Stimulated activated CD8-positive, alpha-beta memory T cell treated with anti-CD3 and anti-CD28 coated beads, Interleukin-15, amount 100 ng/mL, for 24 hours (primary cell): ENCODE results near the gene DPP6.

Source experiments
- DNase-seq: peaks from one replicate; pipeline ENCODE4 v3.0.0-alpha.2; 2020; ENCODE audit warnings: low read depth

DPP6 gene

GRCh38 chr7:154412105-154412504, 359.9 kb downstream of the DPP6 start:
- no peak for DNase-seq

- DNase-seq, result no peak
Observed at GRCh38 chr7:154415709-154416399, 363.7 kb downstream of the DPP6 start.

GRCh38 chr7:154416714-154417113, 364.5 kb downstream of the DPP6 start:
- DNase-seq, result no peak

GRCh38 chr7:154419344-154419743, 367.1 kb downstream of the DPP6 start:
- DNase-seq, result no peak

- no peak for DNase-seq
Observed at GRCh38 chr7:154423231-154423630, 371.0 kb downstream of the DPP6 start.

- no peak for DNase-seq
Observed at GRCh38 chr7:154424350-154424749, 372.2 kb downstream of the DPP6 start.

- DNase-seq, result no peak
Observed at GRCh38 chr7:154425271-154425670, 373.1 kb downstream of the DPP6 start.

GRCh38 chr7:154426778-154427177, 374.6 kb downstream of the DPP6 start:
- DNase-seq, result no peak

- no peak for DNase-seq
Observed at GRCh38 chr7:154427533-154427932, 375.3 kb downstream of the DPP6 start.

GRCh38 chr7:154429666-154430404, 377.6 kb downstream of the DPP6 start:
- no peak for DNase-seq

- DNase-seq, result no peak
Observed at GRCh38 chr7:154430640-154431039, 378.4 kb downstream of the DPP6 start.

- DNase-seq, result no peak
Observed at GRCh38 chr7:154431045-154431444, 378.8 kb downstream of the DPP6 start.

- DNase-seq, result no peak
Observed at GRCh38 chr7:154433632-154434598, 381.7 kb downstream of the DPP6 start.

- DNase-seq, result no peak
Observed at GRCh38 chr7:154436560-154436959, 384.4 kb downstream of the DPP6 start.

- no peak for DNase-seq
Observed at GRCh38 chr7:154437234-154437633, 385.0 kb downstream of the DPP6 start.

GRCh38 chr7:154438571-154439367, 386.6 kb downstream of the DPP6 start:
- DNase-seq, result no peak

GRCh38 chr7:154440058-154440457, 387.9 kb downstream of the DPP6 start:
- DNase-seq, result no peak

GRCh38 chr7:154440651-154441050, 388.5 kb downstream of the DPP6 start:
- no peak for DNase-seq

- no peak for DNase-seq
Observed at GRCh38 chr7:154441811-154442210, 389.6 kb downstream of the DPP6 start.

GRCh38 chr7:154442939-154443338, 390.7 kb downstream of the DPP6 start:
- DNase-seq, result no peak

- DNase-seq, result no peak
Observed at GRCh38 chr7:154450451-154450850, 398.3 kb downstream of the DPP6 start.
